ENCODE measurements around the gene EGFLAM.

EGFLAM gene

GRCh38 chr5:38258319-38259061 is at the start of gene EGFLAM:
EGFLAM (plus strand) TSS chr5:38258559; CDS start chr5:38258755, 196 bp downstream.
- no peak for DNase-seq (ENCODE audit: low spot score)

- DNase-seq (ENCODE audit: low spot score): peak; percentile 65
These were observed 49.5 kb upstream of the EGFLAM start for GRCh38 chr5:38208782-38209378.

DNA sequence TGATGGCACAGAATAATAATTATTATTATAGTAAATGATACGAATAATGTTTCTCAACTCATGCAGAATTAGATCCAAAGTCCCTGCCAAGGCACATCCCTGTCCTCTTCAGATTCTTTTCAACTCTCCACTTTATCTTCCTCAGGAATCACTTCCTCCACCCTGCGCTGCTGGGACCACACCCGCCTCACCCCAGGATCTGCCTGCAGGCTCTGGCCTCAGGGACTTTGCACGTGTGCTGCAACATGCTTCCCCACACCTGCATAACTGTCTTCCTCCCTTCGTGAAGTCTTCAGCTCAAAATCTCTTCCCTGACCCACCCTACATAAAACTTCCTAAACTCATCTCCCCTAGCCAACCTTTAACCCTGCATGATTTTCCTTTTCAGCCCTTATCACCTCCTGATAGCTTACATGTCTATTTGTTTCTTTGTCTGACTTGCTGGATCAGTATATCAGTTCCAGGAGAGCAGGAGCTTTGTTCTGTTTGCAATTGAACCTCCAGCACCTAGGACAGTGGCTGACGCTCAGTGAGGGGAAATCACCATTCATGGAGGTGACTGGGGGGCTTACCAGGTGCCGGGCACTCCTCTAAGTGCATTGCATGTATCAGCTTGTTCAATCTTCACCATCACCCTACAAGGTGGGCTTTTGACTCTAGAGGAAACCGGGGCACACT is 47.5 kb upstream of the EGFLAM start:
- DNase-seq (ENCODE audit: low spot score): no peak

DNA sequence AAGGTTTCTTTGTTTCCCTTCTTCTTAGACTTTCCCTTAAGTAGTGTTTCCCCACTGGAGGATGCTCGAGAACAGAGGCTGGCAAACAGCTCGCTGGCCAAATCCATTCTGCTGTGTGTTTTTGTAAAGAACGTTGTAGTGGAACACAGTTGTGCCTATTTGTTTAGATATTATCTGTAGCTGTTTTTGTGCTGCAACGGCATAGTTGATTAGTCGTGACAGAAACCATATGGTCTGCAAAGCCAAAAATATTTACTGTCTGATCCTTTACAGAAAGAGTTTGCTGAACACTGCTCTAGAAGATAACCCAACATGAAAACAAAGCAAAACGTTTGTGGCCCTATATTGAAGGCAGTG is 47.0 kb upstream of the EGFLAM start:
- DNase-seq (ENCODE audit: low spot score): no peak

DNA sequence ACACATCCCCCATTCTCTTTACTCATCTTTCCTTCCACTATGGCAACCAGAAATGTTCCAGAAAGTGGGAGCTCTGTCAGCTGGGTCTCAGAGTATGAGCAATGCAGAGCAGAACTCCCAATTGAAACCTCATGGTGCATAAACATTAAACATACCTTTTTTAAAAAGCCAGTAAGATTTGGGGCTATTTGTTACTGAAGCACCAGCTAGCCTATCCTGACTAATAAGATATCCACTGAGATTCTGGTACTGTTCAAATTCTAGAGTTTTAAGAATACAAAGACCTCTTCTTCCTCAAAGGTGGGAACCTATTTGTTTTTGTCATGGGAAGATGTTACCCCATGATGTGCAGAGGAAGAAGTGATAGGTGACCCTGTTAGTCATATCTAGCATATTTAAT is 46.1 kb upstream of the EGFLAM start:
- DNase-seq (ENCODE audit: low spot score): no peak

GRCh38 chr5:38226091-38226490 is 32.3 kb upstream of the EGFLAM start:
- no peak for DNase-seq (ENCODE audit: low spot score)

DNA sequence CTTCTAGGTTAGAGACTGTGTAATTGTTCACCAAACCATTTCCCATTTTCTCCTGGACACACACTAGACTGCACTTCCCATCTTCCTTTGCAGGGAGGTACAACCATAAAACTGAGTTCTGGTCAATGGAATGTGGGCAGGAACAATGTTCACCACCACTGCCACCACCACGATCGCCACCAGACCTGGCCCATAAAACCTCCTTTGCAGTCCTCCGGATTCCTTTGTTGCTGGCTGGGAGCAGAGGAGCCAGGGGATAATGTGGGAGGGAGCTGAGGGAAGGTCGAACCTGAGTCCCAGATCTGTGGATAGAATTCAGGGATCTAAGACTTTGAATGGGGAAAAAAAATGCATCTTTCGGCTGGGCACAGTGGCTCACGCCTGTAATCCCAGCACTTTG is 29.4 kb upstream of the EGFLAM start:
- DNase-seq (ENCODE audit: low spot score): no peak

- DNase-seq (ENCODE audit: low spot score): no peak
These were observed 23.6 kb upstream of the EGFLAM start for GRCh38 chr5:38234737-38235136.

DNA sequence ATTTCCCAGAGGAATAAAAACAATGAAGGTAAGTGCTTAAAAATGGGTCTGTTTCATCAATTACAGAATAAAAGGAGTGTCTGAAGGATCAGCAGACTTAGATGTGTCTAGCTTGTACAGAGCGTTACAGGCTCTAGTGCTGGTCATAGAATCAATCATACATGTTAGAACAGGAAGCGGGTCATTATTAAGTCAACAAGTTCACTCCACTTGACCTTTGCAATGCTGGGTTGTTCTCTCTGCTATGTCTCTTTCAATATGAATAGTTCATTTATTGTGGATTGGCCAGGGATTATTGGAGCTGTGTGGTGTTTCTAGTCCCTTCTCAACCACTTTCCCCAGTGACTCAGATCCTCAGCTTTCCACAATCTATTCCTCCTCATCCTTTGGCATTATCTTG is 20.7 kb upstream of the EGFLAM start:
- no peak for DNase-seq (ENCODE audit: low spot score)

DNA sequence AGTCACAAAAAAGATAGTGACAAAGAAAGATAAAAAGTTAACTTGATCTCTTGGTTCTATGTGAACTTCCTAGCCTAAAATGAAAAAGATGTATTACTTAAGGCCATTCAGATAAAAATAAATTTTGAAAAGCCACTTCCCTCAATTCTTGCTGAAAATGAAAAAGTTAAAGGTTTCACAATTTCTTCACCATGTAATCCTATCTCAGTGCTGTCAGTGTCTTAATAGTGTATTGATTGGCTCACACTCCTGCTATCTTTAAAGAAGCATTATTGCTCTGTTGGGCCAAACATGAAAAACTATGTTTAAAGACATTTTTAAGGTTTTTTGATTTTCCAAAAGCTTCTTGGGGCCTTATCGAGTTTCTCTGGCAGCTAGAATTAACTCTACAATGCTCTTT is 18.1 kb upstream of the EGFLAM start:
- DNase-seq (ENCODE audit: low spot score): no peak

GRCh38 chr5:38241655-38242054 is 16.7 kb upstream of the EGFLAM start:
- no peak for DNase-seq (ENCODE audit: low spot score)

GRCh38 chr5:38245307-38245706 is 13.1 kb upstream of the EGFLAM start:
- no peak for DNase-seq (ENCODE audit: low spot score)

- no peak for DNase-seq (ENCODE audit: low spot score)
These were observed 9.1 kb upstream of the EGFLAM start for GRCh38 chr5:38249301-38249700.

DNA sequence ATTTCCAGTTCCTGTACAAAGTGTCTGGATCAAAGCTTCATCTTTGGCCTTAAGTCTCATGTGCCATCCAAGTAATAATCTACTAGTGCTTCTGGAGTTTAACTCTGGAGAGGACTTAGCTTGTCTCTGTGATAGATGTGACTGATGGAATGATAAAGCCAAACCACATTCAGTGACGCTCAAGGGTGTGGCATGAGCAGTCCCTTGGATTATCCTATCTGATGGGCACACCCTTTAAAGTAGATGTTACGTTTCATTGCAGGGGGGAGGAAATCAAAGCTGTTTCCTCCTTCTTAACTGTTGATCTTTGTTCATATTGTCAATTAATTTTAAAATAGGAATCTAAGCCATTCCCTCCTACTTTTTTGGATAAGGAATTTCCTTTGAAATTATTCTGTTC is 8.5 kb upstream of the EGFLAM start:
- DNase-seq (ENCODE audit: low spot score): no peak

GRCh38 chr5:38250763-38251448 is 7.5 kb upstream of the EGFLAM start:
- DNase-seq (ENCODE audit: low spot score): no peak

GRCh38 chr5:38253759-38254158 is 4.6 kb upstream of the EGFLAM start:
- no peak for DNase-seq (ENCODE audit: low spot score)

DNA sequence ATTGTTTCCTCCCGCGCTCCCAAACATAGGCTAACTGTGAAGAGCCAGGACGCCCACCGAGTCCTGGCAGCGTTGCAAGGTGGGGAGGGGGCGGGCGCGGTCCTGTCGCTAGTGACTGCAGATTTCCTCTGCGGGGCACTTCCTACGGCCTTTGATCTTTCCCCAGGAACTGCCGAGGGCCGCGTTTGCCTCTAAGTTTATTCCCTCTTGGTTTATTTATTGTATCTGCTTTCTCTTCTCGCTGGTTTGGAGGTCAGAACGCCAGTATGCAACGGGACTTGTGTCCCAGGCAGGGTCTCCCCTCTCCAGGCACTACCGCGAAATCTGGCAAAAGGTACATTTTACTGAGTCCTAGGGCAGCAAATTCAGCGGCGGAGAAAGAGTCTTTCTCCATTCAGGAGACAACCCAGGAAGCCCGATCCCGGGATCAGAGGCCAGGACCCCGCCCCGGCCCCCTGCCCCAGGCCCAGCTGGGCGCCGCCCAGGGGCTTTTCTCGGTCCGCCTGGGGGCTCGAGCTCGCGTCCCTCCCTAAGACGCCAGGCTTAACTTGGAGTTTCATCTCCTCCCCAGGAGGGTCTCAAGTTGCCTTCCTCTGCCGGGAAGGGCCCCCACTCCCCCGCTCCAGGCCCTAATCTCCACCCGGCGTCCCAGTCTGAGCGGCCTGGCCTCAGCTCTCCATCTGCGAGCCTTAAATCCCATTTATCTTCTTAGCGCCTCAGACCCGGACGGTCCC is 884 bp upstream of the EGFLAM start:
- DNase-seq (ENCODE audit: low spot score): no peak

DNA sequence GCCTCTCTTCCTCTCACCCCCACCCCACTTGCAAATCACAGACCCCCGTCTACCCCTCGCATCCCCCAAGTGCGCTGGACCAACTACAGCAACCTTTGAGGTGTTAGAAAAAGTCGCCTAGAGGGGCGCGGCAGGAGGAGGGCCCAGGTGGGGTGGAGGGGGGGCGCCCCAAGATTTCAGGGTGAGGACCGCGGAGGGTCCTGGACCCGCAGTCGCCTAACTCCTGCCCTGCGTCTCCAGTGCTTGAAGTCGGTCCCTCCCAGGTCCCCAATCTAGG is 379 bp upstream of the EGFLAM start:
- DNase-seq (ENCODE audit: low spot score): no peak

DNA sequence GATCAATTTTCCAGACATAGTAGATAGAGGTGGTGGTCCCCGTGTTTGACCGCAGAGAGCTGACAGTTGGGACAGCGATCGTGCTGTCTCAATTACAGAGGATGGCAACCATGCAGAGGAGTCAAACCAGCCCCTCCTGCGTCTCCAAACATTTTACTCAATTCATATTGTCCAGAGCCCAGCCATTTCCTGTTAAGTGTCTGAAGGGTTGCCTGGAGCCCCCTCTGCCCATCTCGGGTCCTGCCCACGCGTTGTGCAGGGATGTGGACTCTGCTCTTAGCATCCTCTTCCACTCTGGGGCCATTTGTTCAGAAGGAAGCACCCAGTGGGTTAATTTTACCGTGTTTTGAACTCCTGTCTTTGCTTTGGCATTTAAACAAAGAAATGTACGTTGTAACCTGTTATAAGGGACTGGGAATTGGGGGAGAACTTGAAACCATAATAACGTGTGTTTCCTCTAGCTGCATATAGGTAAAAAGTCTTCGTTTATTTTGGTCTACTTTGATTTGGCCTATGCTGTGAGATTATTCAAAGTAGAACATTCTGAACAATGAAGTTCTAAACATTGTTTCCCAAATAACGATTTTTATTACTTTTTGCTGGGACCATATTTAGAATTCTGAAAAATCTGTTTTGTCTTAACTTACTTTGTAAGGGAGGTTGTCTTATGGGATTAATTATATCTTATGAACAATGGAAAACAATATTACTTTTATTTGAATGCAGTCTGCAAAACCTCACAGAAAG is 876 bp downstream of the EGFLAM start:
- DNase-seq (ENCODE audit: low spot score): no peak

DNA sequence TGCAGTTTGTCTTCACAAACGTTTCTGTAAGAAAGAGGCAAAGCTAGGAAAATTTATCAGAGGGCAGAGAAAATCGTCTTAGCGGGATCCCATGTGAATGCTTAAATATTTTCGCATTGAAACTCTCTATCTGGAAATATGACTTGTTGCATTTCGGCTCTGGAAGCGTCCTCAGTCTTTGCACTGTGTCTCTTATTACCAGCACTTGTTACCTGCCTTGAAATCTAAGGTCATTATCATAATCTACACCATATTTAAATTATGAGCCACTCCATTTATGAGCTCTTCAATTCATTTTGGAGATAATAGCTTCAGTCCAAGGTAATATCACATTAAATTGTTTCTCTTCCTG is 1.4 kb downstream of the EGFLAM start:
- DNase-seq (ENCODE audit: low spot score): no peak

DNA sequence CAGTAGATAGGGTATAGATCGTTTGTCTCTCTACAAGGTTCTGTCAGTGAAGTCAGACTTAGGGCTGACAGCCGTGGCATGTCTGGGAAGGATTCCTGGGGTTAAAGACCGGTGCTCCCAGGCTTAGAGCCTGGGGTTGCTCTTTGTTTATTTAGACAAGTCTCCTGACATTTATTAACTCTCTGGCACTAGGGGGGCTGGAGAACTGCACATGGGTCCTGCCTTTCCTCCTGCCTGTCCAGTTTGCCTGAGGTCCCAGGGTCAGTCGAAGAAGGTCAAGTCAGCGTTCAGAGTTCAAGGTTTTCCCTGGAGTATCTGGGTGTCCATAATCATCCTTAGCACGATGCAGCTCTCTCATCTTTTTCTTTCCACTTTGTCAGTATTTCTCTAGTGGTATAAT is 5.6 kb downstream of the EGFLAM start:
- no peak for DNase-seq (ENCODE audit: low spot score)

Data from Ammon's horn (tissue), 1 donor.